Left lobe of liver (tissue), 2 donors: Measurements from ENCODE around the gene GABRR2. TPM values are rescaled to one million over a fixed set of nuclear protein-coding genes. Genes with fewer than 3 reads are reported as not detected.
"Not testable (repeated sequence)": the region's sequence is repeated elsewhere in the genome, so short reads cannot be mapped to it uniquely, and the experiment has no call there.

Source experiments
- ATAC-seq: fragments of 200-7000 bp; cut with Tn5 transposase; one replicate; pipeline ENCODE4 v1.9.1; 2020; ENCODE audit warnings: mild to moderate bottlenecking, moderate library complexity
- DNase-seq: peaks from one replicate; pipeline ENCODE4 v3.0.0-alpha.2; 2020; ENCODE audit warnings: low spot score
- total RNA-seq: library from RNA; stranded (reverse); gene quantifications from one replicate; pipeline ENCODE4 v1.2.1, GENCODE V29; 2021
- donor health status: DM: no; HTN: no; CAD: no; lungs with moderate emphysema.
- donor health status: DM: no; HTN: yes; CAD: no.

The GABRR2 gene
- total RNA-seq, 1 donor from 2014 or later: 0.58 TPM

DNA sequence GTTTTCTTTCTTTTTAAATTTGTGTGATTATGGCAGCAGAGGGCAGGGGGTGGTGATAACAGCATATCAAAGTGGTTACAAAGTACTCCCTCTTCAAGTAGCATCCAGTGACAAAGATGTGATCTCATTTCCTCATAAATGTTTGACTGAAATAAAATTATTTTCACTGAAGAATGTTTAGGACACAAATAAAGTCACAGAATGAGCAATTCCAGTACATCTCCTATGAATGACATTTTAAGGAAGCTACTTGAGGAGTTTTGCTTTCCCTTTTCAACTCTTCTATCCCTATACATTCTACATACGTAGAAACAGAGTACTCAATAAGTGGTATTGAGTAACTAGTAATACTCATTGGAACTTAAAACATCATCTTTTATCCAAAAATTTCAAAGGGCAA, 13.9 kb upstream of the GABRR2 start:
- DNase-seq (no peak), ATAC-seq (no peak)

DNA sequence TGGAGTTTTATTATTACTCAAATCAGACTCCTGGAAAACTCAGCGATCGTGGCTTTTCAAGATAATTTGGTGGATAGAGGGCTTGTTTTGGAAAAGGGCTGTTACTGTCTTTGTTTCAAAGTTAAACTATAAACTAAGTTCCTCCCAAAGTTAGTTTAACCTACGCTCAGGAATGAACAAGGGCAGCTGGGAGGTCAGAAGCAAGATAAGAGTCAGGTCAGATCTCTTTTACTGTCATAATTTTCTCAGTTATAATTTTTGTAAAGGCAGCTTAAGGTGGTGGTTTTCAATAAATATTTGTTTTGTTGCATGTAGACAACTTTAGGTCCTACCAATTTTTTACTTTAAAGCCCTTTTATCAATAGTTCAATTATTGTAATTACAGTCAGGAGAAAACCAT, 9.2 kb upstream of the GABRR2 start:
- peak; percentile 44 for ATAC-seq
- DNase-seq: no peak

DNA sequence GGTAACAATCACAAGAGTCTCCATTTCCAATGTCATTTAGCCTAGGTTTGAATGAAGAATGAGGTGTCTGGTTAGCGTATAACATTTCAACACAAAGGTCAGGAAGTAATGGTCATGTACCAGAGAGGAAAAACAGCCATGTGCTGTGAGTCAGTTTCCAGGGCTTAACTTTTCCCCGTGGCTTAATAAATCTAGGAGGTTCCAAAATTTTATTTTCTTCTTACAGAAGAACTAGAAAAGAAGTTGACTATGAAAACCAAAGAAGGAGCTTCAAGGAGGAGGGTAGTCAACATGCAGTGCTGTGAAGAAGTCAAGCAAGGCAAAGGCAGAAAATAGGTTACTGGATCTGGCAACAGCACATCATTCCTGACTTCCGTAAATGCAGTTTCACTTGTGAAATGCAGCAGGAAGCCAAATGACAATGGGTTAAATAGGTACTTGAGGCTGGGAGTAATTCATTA, 8.4 kb upstream of the GABRR2 start:
- ATAC-seq: no peak

GRCh38 chr6:89321131-89321970, 6.3 kb upstream of the GABRR2 start:
- DNase-seq (no peak), ATAC-seq (peak; percentile 34)

More for the DNA sequence above, 8.4 kb upstream of the GABRR2 start:
- DNase-seq: no peak

- ATAC-seq (no peak), DNase-seq (no peak)
These were observed 5.0 kb upstream of the GABRR2 start for GRCh38 chr6:89320012-89320559.

- ATAC-seq: no peak
- no peak for DNase-seq
These were observed 2.0 kb upstream of the GABRR2 start for GRCh38 chr6:89317067-89317466.

- ATAC-seq: no peak
These were observed 407 bp downstream of the GABRR2 start for GRCh38 chr6:89314692-89315091.

GRCh38 chr6:89313006-89313405, 2.1 kb downstream of the GABRR2 start:
- ATAC-seq (peak; percentile 23), DNase-seq (no peak)

More at GRCh38 chr6:89314692-89315091, 407 bp downstream of the GABRR2 start:
- no peak for DNase-seq

- peak; percentile 54 for ATAC-seq
- DNase-seq: no peak
These were observed 3.1 kb downstream of the GABRR2 start for GRCh38 chr6:89311853-89312531.

GRCh38 chr6:89311530-89311852, 3.6 kb downstream of the GABRR2 start:
- no peak for ATAC-seq
- DNase-seq: no peak

DNA sequence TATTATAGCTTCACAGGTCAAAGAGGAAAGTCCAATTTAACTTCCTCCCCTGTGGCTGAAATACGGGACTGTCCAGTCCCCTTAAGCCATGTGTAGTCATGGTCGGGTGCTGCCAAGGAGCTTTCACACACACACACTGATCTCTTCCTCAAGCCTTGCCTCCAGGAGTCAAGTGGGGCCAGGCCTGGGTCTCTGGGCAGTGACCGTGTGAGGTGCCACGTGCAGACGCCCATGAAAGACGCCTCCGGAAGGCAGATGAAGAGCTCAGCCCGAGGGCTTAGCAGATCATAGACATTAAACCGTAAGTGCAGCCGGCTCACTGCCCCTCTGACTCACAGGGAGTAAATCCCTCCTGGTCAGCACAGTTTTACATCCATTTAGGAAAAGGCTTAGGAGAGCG, 4.2 kb downstream of the GABRR2 start:
- ATAC-seq (peak; percentile 32), DNase-seq (no peak)

- DNase-seq (no peak), ATAC-seq (no peak)
These were observed 6.3 kb downstream of the GABRR2 start for GRCh38 chr6:89308525-89309395.

- DNase-seq, ATAC-seq: not testable (repeated sequence)
These were observed 10.6 kb downstream of the GABRR2 start for GRCh38 chr6:89304517-89304916.

DNA sequence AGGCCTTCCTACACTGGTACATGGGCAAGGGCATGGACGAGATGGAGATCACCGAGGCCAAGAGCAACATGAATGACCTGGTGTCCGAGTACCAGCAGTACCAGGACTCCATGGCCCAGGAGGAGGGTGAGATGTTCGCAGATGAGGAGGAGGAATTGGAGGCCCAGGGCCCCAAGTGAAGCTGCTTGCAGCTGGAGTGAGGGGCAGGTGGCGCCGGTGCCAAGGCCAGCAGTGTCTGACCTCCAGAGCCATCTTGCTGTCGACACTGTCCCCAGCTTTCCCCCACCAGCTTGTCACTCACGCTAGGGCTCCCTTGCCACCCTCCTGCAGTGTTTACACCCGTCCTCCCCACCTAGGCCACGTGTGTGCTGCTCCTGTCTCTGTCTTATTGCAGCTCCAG, 12.2 kb downstream of the GABRR2 start:
- ATAC-seq: no peak
- DNase-seq: no peak

DNA sequence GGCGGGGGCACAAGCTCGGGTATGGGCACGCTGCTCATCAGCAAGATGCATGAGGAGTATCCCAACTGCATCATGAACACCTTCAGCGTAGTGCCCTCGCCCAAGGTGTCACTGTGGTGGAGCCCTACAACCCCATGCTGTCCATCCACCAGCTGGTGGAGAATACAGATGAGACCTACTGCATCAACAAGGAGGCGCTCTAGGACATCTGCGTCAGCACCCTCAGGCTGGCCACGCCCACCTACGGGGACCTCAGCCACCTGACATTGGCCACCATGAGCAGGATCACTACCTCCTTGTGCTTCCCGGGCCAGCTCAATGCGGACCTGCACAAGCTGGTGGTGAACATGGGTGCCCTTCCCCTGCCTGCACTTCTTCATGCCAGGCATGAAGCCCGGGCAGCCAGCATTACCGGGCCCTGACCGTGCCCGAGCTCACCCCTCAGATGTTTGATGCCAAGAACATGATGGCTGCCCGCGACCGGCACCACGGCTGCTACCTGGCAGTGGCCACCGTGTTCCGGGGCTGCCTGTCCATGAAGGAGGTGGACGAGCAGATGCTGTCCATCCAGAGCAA, 12.8 kb downstream of the GABRR2 start:
- no peak for ATAC-seq
- DNase-seq: no peak

DNA sequence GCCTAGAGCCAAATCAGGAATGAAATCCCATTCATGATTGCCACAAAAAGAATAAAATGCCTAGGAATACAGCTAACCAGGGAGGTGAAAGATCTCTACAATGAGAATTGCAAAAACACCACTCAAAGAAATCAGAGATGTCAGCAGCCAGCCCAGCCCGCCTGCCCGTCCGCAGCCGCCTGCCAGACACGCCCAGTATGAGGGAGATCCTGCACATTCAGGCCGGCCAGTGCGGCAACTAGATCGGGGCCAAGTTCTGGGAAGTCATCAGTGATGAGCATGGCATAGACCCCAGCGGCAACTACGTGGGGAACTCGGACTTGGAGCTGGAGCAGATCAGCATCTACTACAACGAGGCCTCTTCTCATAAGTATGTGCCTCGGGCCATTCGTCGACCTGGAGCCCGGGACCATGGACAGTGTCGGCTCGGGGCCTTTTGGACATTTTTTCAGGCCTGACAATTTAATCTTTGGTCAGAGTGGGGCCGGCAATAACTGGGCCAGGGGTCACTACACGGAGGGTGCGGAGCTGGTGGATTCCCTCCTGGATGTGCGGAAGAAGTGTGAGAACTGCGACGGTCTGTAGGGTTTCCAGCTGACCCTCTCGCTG, 13.4 kb downstream of the GABRR2 start:
- DNase-seq: no peak
- ATAC-seq: no peak

DNA sequence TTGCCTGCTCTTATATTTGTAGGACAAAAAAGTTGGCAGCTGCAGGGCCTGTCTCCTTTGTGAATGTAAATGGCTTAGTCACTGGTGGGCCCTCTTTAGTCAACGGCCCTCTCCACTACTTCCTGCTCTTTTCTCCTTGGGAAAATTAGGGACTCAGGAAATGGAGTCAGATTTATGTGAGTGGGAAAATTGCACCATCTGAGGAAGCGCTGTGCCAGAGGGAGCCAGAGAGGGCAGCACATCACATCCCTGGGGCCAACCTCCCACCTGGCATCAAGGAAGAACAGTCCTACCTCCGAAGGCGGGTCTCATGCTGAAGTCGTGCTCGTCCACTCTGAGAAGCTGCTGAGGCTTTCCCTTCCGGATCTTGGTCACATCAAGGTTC, 15.6 kb downstream of the GABRR2 start:
- no peak for ATAC-seq
- DNase-seq: no peak

GRCh38 chr6:89298680-89299465, 16.2 kb downstream of the GABRR2 start:
- DNase-seq (peak; percentile 14), ATAC-seq (no peak)

DNA sequence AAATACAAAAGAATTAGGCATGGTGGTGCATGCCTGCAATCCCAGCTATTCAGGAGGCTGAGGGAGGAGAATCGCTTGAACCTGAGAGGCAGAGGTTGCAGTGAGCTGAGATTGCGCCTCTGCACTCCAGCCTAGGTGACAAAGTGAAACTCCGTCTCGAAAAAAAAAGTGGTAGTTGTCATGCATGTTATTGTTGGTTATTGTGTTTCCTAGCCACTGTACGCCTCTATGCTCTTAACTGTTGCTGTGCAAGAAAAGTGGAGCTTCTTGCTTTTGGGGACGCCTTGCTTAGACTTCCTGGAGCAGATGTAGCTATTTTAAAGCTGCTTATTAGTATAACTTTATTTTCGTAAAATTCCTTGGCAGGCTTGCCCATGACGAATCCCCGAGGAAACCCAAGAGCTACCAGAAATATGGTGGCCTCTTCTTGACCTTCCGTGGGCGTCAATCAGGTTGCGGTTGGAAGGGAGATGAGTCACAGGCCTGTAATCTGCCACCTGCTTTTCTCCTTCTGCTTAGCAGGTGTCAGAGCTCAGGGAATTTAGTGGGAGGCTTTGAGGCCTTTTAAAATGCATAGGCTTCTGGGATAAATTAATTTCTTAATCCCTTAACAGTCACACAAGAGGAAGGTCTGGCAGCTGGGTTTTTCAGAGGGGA, 17.3 kb downstream of the GABRR2 start:
- ATAC-seq (no peak), DNase-seq (peak; percentile 19)
